NCI-H146 (cell line): Measurements from ENCODE around the gene GDPD5.
A peak's percentile ranks its signal among the peaks of the same experiment; 100 is the strongest.

Source experiments
- DNase-seq: peaks from one replicate; lab custom pipeline; 2025; lab: John Stamatoyannopoulos, UW

GDPD5 gene

GRCh38 chr11:75447415-75447814, 78.3 kb downstream of the GDPD5 start:
- DNase-seq: no peak

- peak; percentile 53 for DNase-seq
Observed at GRCh38 chr11:75445315-75445953, 80.3 kb downstream of the GDPD5 start.

GRCh38 chr11:75443043-75443442, 82.7 kb downstream of the GDPD5 start:
- no peak for DNase-seq

GRCh38 chr11:75442161-75442885, 83.4 kb downstream of the GDPD5 start:
- DNase-seq: no peak

GRCh38 chr11:75441804-75442132, 84.0 kb downstream of the GDPD5 start:
- no peak for DNase-seq

GRCh38 chr11:75440960-75441803, 84.6 kb downstream of the GDPD5 start:
- no peak for DNase-seq

- DNase-seq: no peak
Observed at GRCh38 chr11:75439495-75440120, 86.1 kb downstream of the GDPD5 start.

- no peak for DNase-seq
Observed at GRCh38 chr11:75439026-75439425, 86.7 kb downstream of the GDPD5 start.

- DNase-seq: no peak
Observed at GRCh38 chr11:75437966-75438659, 87.6 kb downstream of the GDPD5 start.

- no peak for DNase-seq
Observed at GRCh38 chr11:75436806-75437205, 88.9 kb downstream of the GDPD5 start.

GRCh38 chr11:75435571-75435925, 90.2 kb downstream of the GDPD5 start:
- DNase-seq: no peak

- DNase-seq: no peak
Observed at GRCh38 chr11:75434886-75435570, 90.7 kb downstream of the GDPD5 start.

GRCh38 chr11:75434051-75434450, 91.7 kb downstream of the GDPD5 start:
- DNase-seq: no peak

GRCh38 chr11:75433443-75433842, 92.3 kb downstream of the GDPD5 start:
- no peak for DNase-seq

- peak; percentile 36 for DNase-seq
Observed at GRCh38 chr11:75432911-75433321, 92.8 kb downstream of the GDPD5 start, which contains the start of gene KLHL35. KLHL35 (minus strand) TSS chr11:75433203; CDS start chr11:75430629, 2,574 bp downstream.

GRCh38 chr11:75431533-75432525, 93.9 kb downstream of the GDPD5 start:
- DNase-seq: no peak

- peak; percentile 48 for DNase-seq
Observed at GRCh38 chr11:75430714-75431532, 94.8 kb downstream of the GDPD5 start.

- DNase-seq: peak; percentile 83
Observed at GRCh38 chr11:75429902-75430713, 95.6 kb downstream of the GDPD5 start.

GRCh38 chr11:75429641-75429901, 96.2 kb downstream of the GDPD5 start:
- DNase-seq: no peak
